GM13976 (cell line): ENCODE measurements around the gene HIVEP2.

Experiments used
- DNase-seq: peaks from one replicate; pipeline ENCODE4 v3.0.0; 2012; ENCODE audit warnings: low spot score
- in situ Hi-C: fragments of 300-500 bp; cut with MboI; formaldehyde crosslinking; loops from one replicate; pipeline ENCODE4 v1.12.0; 2022; ENCODE audit warnings: low sequenced_read_pairs, mixed read lengths, inconsistent platforms; ENCODE audit not compliant: unreplicated experiment
- TF ChIP-seq, protein P1 (sequence below): IDR thresholded peaks from 2 replicates; pipeline ENCODE4 v1.5.1; 2012; ENCODE audit warnings: borderline replicate concordance, mild to moderate bottlenecking; ENCODE audit not compliant: insufficient read depth; ENCODE audit errors: extremely low read depth, missing control alignments, control extremely low read depth

The HIVEP2 gene

DNA sequence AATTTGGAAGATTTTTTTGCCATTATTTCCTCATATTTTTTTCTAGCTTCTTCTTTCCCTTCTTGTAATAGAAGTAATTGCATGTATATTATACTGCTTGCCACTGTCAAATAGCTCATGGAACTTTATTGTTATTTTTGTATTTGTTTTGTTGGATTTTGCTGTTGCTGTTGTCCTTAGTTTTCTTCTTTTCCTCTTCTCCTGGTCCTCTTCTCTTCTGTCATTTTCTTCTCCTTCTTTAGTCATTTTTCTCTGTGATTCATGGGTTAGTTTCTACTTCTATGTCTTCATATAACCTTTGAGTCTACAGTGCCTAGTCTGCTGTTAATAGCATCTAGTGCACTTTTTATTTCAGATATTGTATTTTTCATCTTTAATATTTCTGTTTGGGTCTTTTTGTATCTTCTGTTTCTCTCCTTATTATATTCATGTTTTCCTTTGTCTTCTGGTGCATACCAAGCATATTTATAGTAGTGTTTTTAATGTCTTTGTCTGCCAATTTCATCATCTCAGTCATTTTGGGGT lies 226.2 kb downstream of the HIVEP2 start:
- in situ Hi-C loops: no loop called here
- no peak for DNase-seq
- TF ChIP-seq, protein P1, sequence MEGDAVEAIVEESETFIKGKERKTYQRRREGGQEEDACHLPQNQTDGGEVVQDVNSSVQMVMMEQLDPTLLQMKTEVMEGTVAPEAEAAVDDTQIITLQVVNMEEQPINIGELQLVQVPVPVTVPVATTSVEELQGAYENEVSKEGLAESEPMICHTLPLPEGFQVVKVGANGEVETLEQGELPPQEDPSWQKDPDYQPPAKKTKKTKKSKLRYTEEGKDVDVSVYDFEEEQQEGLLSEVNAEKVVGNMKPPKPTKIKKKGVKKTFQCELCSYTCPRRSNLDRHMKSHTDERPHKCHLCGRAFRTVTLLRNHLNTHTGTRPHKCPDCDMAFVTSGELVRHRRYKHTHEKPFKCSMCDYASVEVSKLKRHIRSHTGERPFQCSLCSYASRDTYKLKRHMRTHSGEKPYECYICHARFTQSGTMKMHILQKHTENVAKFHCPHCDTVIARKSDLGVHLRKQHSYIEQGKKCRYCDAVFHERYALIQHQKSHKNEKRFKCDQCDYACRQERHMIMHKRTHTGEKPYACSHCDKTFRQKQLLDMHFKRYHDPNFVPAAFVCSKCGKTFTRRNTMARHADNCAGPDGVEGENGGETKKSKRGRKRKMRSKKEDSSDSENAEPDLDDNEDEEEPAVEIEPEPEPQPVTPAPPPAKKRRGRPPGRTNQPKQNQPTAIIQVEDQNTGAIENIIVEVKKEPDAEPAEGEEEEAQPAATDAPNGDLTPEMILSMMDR: no peak

DNA sequence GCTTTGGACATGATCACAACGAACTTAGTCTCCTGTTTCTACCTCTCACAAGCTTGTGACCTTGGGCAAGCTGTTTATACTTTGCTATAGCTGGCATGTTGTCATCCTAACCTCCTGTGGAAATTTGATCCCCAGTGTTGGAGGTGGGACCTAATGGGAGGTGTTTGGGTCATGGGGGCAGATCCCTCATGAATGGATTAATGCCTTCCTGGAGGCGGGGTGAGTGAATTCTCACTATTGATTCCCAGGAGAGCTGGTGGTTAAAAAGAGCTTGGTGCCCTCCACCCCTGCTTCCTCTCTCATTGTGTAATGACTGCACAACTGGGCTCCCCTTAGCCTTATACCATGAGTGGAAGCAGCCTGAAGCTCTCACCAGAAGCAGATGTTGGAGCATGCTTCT lies 228.9 kb downstream of the HIVEP2 start:
- no peak for DNase-seq
- TF ChIP-seq, protein P1: no peak
- in situ Hi-C loops: no loop called here

DNA sequence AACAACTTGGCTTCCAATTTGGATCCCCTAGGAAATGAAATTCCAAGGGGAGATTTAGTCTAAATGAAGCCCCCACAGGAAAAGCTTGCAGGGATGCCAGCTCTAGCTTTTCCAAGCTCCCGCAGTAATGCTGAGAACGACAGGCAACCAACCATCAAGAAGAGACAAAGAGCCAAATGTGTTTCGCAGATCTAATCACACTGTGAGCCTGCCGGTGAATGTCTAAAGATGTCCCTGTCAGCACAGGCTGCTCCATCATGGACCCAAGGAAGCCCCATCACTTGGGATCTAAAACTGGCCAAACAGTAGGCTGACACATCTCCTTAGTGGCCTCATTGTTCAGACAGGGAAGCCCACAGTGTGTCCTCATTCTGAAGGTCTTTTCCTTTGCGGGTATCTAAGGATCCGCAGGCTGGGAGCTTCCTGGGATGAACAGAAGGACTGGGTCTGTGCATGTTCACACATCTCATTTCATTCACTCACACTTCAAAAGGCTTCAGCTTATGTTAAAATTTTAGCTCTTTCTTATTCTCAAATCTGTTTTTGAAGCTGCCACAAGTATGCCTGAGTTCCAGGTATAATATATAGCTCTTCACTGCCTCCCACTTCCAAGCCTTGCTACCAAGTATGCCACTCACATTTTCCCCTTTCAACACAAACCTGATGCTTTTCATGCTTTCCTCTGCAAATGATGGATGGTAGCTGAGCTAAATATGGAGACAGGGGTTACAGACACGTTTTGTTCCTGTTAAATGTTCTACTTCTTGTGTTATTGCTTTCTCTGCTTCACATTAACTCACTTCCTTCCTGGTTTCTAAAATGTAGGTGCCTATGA lies 229.8 kb downstream of the HIVEP2 start:
- DNase-seq: no peak
- TF ChIP-seq, protein P1: no peak
- in situ Hi-C loops: no loop called here

DNA sequence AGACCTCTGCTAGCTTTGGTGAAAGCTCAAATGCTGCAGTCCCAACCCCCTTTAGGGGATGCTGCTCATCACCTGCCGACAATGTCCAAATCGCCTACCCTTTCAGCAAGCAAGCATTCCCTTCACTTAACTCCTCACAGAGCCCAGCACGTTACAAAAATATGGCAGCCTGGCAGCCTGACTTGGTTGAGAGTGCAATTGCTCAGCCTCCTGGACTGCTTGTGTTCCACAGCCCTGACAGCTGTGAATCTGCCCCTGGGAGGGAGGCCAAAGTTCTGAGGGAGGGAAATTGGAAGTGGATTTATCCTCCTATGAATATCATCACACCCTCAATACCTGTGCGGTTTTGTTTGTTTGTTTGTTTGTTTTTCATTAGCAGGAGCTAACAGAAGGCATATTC lies 231.0 kb downstream of the HIVEP2 start:
- DNase-seq: no peak
- TF ChIP-seq, protein P1: no peak
- in situ Hi-C loops: no loop called here

DNA sequence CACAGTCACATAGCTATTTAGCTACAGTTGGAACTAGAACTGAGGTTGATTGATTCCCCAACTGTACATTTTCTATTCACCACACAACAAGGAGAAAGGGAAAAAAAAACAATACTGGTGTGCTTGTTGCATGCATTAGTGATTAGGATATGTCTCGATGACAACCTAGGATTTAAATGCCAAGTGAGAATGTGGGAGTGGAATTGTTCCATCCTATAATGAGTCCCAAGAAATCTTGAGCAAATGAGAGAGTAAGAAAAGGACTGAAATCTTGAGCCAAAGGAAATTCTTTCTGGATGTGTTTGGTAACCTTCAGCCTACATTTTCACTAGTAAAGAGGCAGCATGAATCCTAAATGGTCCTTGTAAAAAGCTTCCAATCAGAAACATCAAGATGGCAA lies 232.7 kb downstream of the HIVEP2 start:
- in situ Hi-C loops: no loop called here
- no peak for DNase-seq
- TF ChIP-seq, protein P1: no peak

DNA sequence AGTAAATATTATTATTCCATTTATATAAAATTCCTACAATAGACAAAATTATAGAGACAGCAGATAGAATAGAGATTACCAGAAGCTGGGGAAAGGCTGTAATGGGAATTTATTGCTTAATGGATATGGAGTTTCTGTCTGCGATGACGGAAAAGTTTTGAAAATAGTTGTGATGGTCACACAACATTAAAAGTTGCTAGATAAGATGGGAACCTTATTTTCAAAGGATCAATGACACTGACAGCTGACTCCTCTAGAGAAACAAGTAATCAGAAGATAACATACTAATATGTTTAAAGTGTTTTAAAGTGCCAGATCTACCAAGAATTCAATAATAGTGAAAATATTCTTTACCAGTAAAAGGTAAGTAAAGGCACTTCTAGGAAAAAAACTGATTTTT lies 236.3 kb downstream of the HIVEP2 start:
- TF ChIP-seq, protein P1: no peak
- DNase-seq: no peak
- in situ Hi-C loops: no loop called here
